Aorta (tissue), 5 donors: ENCODE measurements around the gene HDAC9. TPM values are rescaled to one million over a fixed set of nuclear protein-coding genes. Genes with fewer than 3 reads are reported as not detected.
A peak's percentile ranks its signal among the peaks of the same experiment; 100 is the strongest.

Experiments used
- ATAC-seq: fragments of 200-7000 bp; cut with Tn5 transposase; one replicate; pipeline ENCODE4 v1.9.1; 2022; ENCODE audit warnings: moderate library complexity; ENCODE audit not compliant: low FRiP score
- DNase-seq, 2 donors: peaks; one replicate each; pipeline ENCODE4 v3.0.0-alpha.2; 2020
- H3K27ac ChIP-seq, 2 donors: one replicate each; pipeline ENCODE4 v1.5.1; 2013; ENCODE audit warnings: low read length in 2 of 2, mild to moderate bottlenecking in 2 of 2, moderate library complexity in 2 of 2, control low read depth in 1 of 2, inconsistent platforms in 1 of 2, low read depth in 1 of 2
- H3K27me3 ChIP-seq, 2 donors: one replicate each; pipeline ENCODE4 v1.6.1; 2013; ENCODE audit warnings: control low read depth in 1 of 2, low read length in 1 of 2, mild to moderate bottlenecking in 1 of 2, moderate library complexity in 1 of 2; ENCODE audit not compliant: insufficient read depth in 2 of 2, control insufficient read depth in 1 of 2
- H3K36me3 ChIP-seq, 2 donors: one replicate each; pipeline ENCODE4 v1.6.1; 2013; ENCODE audit warnings: control low read depth in 1 of 2, low read length in 1 of 2, mild to moderate bottlenecking in 1 of 2; ENCODE audit not compliant: insufficient read depth in 2 of 2, control insufficient read depth in 1 of 2
- H3K4me1 ChIP-seq, 2 donors: one replicate each; pipeline ENCODE4 v1.6.1; 2013; ENCODE audit warnings: low read length in 2 of 2, control low read depth in 1 of 2, mild to moderate bottlenecking in 1 of 2, moderate library complexity in 1 of 2; ENCODE audit not compliant: insufficient read depth in 2 of 2, control insufficient read depth in 1 of 2
- H3K4me3 ChIP-seq, 2 donors: one replicate each; pipeline ENCODE4 v1.5.1; 2013; ENCODE audit warnings: low read length in 2 of 2, control low read depth in 1 of 2, mild to moderate bottlenecking in 1 of 2
- H3K9me3 ChIP-seq: one replicate; pipeline ENCODE4 v1.6.1; 2013; ENCODE audit warnings: mild to moderate bottlenecking, low read length; ENCODE audit not compliant: control insufficient read depth
- WGBS, 2 donors: extraction: QIAGEN DNeasy Blood & Tissue Kit; methylation state at CpG; one replicate each; pipeline ENCODE4 v1.1.7; 2013; 5-methylcytosine and 5-hydroxymethylcytosine counted together
- intact Hi-C, 2 donors: fragments of 100-400 bp; cut with DNase I; formaldehyde crosslinking; loops; one replicate each; pipeline versions ENCODE4 v1.14.2 to v1.15.0; 2022
- polyA plus RNA-seq, 2 donors: library from polyadenylated mRNA; stranded (reverse); fragments of 200-250 nt; gene quantifications; one replicate each; pipeline ENCODE4 v1.2.3, GENCODE V29; 2013
- total RNA-seq, 2 donors: library from RNA; stranded (reverse); fragmentation: NEBNext Ultra II Directional; extraction: Animal tissue kit (Norgen Biotek cat#: 25700); gene quantifications; one replicate each; pipeline ENCODE4 v1.2.1, GENCODE V29; 2021
- donor health status: healthy with polysubstance abuse.
- donor health status: Bipolar disorder and iron deficiency.
- donor health status: DM: no; HTN: no; CAD: no.
- donor health status: DM: no; HTN: no; CAD: no.
- donor health status: DM: yes; HTN: yes; CAD: no.

Gene HDAC9
- total and polyA plus RNA-seq, 4 donors = 9.1 to 122 (median 31.2) TPM

DNA sequence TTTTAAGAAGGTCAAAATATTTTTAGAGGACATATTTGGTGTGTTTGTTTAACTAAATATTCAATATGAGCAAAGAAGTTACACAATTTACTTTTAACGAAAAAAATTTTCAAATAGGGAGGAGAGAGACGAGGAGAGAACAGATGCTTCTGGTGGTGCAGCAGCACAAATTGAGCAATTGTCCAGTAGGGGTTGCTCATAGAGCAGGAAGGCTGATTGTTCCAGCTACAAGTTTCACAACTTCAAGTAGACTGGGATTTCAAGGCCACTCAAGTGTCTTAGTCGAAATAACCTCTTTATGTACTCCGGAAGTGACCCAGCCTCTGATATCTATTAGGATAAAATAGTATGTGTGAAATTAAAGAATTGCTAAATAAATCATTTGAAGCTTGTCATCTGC is 197.9 kb downstream of the HDAC9 start:
- 4 to 6% methylated on average over 4 of the region's 4 CpGs for WGBS, 2 donors

DNA sequence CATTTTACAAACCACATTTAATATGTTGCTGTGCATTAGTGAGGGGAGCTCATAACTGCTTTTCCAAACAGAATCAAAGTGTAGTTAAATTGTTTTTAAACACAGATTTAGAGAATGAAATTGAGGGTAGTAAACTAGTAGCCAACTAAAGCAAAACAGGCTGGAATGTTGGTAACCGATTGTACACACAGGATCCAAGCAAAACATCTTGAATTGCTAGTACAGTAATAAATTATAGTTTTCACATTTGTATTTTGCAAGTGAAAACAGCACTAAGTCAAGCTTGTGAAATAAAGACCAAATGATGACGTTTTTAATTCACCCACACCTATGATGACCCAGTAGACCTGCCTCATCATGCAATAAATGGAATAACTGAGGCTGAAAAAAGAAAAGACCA is 198.3 kb downstream of the HDAC9 start:
- ATAC-seq = peak; percentile 48
- Histone ChIP-seq H3K4me3 (no peak overlapping the region), H3K27ac (no peak overlapping the region)

More for the DNA sequence above, 197.9 kb downstream of the HDAC9 start:
- H3K4me3 ChIP-seq = no peak overlapping the region
- no peak overlapping the region for H3K27ac ChIP-seq
- no peak for DNase-seq
- peak; percentile 87 for ATAC-seq
- H3K27me3 ChIP-seq = no peaks in the 10 kb centered on the region
- no peaks in the 10 kb centered on the region for H3K9me3 ChIP-seq
- H3K4me1 ChIP-seq = no peaks in the 10 kb centered on the region
- H3K36me3 ChIP-seq = no peaks in the 10 kb centered on the region
- intact Hi-C loops = loop anchor here (10.0 kb wide), 2 partner anchors 361 to 421 kb away; partner anchors contain the start of gene TWIST1 (in 2 of the 2)

DNA sequence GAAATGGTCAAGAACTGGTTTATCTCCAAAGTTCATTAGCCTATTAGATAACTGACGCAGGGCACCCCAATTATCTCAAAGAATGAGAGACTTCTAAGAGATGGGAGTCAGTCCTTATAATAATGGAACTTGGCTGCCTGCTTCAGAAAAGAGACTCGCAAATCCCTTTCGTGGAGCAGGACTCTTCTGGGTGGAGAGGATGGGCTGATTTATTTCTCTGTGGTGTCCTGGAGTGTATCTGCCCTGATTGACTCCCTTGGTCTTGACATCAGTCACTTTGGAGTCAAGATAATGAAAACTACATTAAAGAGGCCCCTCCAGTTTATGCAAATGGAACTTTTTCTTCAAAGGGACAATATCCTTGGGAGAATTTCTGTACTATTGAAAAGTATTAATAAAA is 198.9 kb downstream of the HDAC9 start:
- Histone ChIP-seq H3K27ac (no peak overlapping the region), H3K4me1 (no peaks in the 10 kb centered on the region), H3K36me3 (no peaks in the 10 kb centered on the region), H3K9me3 (no peaks in the 10 kb centered on the region), H3K4me3 (no peak overlapping the region), H3K27me3 (no peaks in the 10 kb centered on the region)
- ATAC-seq = no peak
- intact Hi-C loops = loop anchor here (10.0 kb wide), 2 partner anchors 360 to 420 kb away; partner anchors contain the start of gene TWIST1 (in 2 of the 2)
- 93 to 96% methylated on average over 3 of the region's 3 CpGs for WGBS, 2 donors
- no peak for DNase-seq

More for the DNA sequence above, 198.3 kb downstream of the HDAC9 start:
- no peak for DNase-seq
- Histone ChIP-seq H3K9me3 (no peaks in the 10 kb centered on the region), H3K4me1 (no peaks in the 10 kb centered on the region), H3K27me3 (no peaks in the 10 kb centered on the region), H3K36me3 (no peaks in the 10 kb centered on the region)
- intact Hi-C loops = loop anchor here (10.0 kb wide), 2 partner anchors 361 to 421 kb away; partner anchors contain the start of gene TWIST1 (in 2 of the 2)
- WGBS, 2 donors = 1 to 7% methylated on average over 2 of the region's 2 CpGs

DNA sequence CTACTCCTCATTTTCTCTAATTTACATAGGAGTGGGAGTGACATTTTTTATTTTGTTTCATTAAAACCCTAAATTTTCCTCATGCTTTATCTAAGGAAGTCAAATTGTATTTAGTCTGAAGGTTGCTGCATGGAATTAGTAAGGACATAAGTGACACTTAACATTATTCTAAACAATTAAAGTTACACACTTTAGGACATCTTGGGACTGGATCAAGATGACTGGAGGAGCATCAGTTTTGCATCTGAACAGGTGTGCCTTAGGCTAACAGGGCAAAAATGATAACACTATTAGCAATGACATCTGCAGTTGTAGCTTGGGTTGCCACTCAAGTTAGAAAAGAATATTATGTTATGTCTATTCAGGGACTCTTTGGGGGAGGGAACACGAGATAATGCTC is 199.4 kb downstream of the HDAC9 start:
- intact Hi-C loops = loop anchor here (10.0 kb wide), 2 partner anchors 360 to 420 kb away; partner anchors contain the start of gene TWIST1 (in 2 of the 2)
- ATAC-seq = no peak
- no peak for DNase-seq

DNA sequence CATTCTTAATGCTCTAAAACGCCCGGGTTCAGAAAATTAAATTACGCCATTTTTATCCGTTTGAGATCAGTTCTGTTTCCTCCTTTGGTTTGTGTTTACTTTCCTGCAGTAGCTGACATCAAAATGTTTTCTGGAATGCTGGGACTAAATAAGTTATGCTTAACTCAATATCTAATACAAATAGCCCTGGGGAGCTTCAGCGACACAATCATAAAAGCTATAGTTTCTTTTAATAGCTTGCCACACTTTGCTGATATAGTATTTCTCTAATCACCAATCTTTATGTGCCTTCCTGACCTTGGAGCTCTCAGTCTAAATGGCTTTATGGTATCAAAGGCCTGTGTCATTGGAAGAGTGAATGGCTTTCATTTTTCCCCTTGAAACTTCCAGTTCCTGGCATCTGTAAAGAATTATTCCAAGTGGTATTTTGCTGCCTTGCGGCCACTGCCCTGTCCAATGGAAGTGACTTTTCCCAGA is 202.7 kb downstream of the HDAC9 start:
- H3K36me3 ChIP-seq = no peaks in the 10 kb centered on the region
- WGBS, 2 donors = 74 to 82% methylated on average over 6 of the region's 6 CpGs

More for the DNA sequence above, 199.4 kb downstream of the HDAC9 start:
- H3K36me3 ChIP-seq = no peaks in the 10 kb centered on the region
- no peak overlapping the region for H3K4me3 ChIP-seq
- no peak overlapping the region for H3K27ac ChIP-seq
- H3K4me1 ChIP-seq = no peaks in the 10 kb centered on the region
- H3K9me3 ChIP-seq = no peaks in the 10 kb centered on the region
- no peaks in the 10 kb centered on the region for H3K27me3 ChIP-seq
- 44 to 96% methylated on average over 1 of the region's 1 CpG for WGBS, 2 donors

DNA sequence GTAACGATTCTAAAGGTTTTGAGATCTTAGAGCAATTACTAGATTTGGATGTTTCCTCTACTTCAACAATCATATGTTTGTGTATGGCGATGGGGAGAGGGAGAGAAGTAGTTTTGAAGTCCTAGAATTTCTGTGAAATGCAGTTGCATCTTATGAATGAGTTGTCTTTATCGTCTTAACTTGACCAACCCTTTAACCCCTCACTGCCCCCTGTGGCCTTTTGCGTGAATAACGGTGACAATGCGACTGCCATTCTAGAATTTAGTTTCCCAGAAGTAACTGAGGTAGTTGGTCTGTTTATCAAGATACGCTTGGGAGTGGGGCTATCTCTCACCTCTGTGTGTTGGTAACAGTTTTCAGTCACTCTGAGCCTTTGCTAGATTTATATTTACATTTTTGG is 204.6 kb downstream of the HDAC9 start:
- WGBS, 2 donors = 89 to 90% methylated on average over 7 of the region's 7 CpGs
- intact Hi-C loops = no loop called here

More for the DNA sequence above, 202.7 kb downstream of the HDAC9 start:
- no peak overlapping the region for H3K27ac ChIP-seq
- ATAC-seq (no peak), DNase-seq (no peak)
- H3K9me3 ChIP-seq = no peaks in the 10 kb centered on the region
- no peaks in the 10 kb centered on the region for H3K27me3 ChIP-seq
- intact Hi-C loops = loop anchor here (10.0 kb wide), 2 partner anchors 357 to 417 kb away; partner anchors contain the start of gene TWIST1 (in 2 of the 2)
- no peak overlapping the region for H3K4me3 ChIP-seq
- H3K4me1 ChIP-seq = no peaks in the 10 kb centered on the region

DNA sequence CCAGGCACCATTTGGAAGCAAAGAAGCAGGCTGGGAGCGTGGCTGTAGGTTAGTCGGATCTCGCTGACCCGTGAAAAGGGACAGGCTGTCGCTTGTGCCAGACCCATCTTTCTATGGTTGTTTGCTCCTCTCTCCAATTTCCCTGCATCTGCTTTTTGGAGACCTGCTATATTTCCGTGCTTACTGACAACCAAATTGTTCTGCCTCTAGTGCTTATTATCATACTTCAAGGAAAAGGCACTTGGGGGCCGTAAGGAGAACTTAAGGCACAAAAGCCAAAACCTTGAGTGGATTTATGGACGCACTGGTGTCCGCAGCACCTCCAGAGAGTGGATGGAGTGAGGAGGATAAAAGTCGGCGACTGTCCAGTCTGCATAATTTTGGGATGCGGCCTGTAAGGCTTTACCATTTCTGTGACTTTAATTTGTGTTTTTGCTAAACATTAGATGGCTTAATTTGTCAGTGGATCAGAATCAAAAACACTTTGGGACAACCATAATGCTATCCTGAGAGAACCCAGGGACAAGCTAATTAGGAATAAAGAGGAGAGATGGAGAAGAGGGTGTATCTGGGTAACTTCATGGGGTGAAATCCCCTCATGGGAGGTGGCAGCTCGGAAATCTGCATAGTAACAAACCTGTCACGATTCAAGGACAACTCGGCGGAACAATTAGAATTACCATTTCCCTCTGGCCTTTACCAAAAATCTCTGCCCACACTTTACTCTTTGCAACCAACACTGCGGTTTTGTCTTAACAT is 206.7 kb downstream of the HDAC9 start:
- intact Hi-C loops = no loop called here
- Histone ChIP-seq H3K4me3 (no peak overlapping the region), H3K27me3 (no peaks in the 10 kb centered on the region), H3K9me3 (no peaks in the 10 kb centered on the region), H3K27ac (no peak overlapping the region), H3K36me3 (no peaks in the 10 kb centered on the region), H3K4me1 (no peaks in the 10 kb centered on the region)
- WGBS, 2 donors = 89% methylated on average over 17 of the region's 17 CpGs
- no peak for DNase-seq
- ATAC-seq = no peak

More for the DNA sequence above, 204.6 kb downstream of the HDAC9 start:
- Histone ChIP-seq H3K36me3 (no peaks in the 10 kb centered on the region), H3K9me3 (no peaks in the 10 kb centered on the region), H3K27ac (no peak overlapping the region), H3K27me3 (no peaks in the 10 kb centered on the region), H3K4me1 (no peaks in the 10 kb centered on the region), H3K4me3 (no peak overlapping the region)
- no peak for ATAC-seq
- no peak for DNase-seq

DNA sequence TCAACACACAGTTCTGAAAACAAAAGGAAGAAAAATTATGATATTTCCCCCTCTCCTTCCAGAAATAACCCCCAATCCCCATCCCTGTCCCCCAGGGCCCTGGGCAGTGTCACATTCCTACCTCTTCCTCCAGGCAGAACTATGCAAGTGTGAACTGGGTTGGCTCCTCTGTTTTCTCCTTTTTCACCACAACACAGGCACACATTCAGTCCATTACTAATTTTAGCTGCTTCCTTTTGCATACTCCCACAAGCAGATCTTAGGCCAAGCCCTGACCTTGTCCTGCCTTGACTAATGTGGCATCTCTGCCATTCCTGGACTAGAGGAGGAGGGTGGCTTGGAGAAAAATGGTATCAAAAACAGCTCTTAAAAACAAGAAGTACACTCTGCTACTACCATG is 208.1 kb downstream of the HDAC9 start:
- peaks cover 0 to 3% of the 10 kb centered on the region in 2 donors for H3K4me1 ChIP-seq
- H3K4me3 ChIP-seq = no peak overlapping the region
- H3K27me3 ChIP-seq = no peaks in the 10 kb centered on the region
- H3K9me3 ChIP-seq = no peaks in the 10 kb centered on the region
- no peak for DNase-seq
- H3K27ac ChIP-seq = no peak overlapping the region
- intact Hi-C loops = no loop called here
- H3K36me3 ChIP-seq = no peaks in the 10 kb centered on the region
- no peak for ATAC-seq

DNA sequence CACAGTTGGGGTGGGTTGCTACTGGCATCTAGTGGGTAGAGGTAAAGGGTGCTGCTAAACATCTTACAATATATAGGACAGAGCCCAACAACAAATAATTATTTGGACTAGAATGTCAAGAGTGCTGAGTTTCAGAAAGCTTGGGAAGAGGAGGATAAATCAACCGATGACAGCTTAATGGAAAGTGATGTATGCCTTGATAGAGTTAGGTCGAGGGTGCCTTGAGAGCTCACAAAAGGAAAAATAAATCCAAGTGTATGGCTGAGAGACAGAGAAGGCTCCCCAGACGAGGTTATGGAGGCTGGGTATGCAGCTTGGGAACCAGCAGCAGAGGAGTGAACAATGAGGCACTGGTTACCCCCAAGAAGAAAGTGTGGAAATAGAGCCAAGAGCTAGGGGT is 211.1 kb downstream of the HDAC9 start:
- Histone ChIP-seq H3K4me1 (peaks cover 0 to 3% of the 10 kb centered on the region in 2 donors), H3K27me3 (no peaks in the 10 kb centered on the region), H3K27ac (no peak overlapping the region), H3K4me3 (no peak overlapping the region), H3K9me3 (no peaks in the 10 kb centered on the region), H3K36me3 (peaks cover 0 to 1% of the 10 kb centered on the region in 2 donors)
- ATAC-seq (no peak), DNase-seq (no peak)
- intact Hi-C loops = no loop called here
- WGBS, 2 donors = 73 to 75% methylated on average over 3 of the region's 3 CpGs
